ENCODE data around the gene TMED10. TPM values are rescaled to one million over a fixed set of nuclear protein-coding genes. Genes with fewer than 3 reads are reported as not detected.
"Not testable (repeated sequence)": the region's sequence is repeated elsewhere in the genome, so short reads cannot be mapped to it uniquely, and the experiment has no call there.

Gene TMED10
- total RNA-seq, 2 experiments from 2014 or later: 129 to 221 TPM

DNA sequence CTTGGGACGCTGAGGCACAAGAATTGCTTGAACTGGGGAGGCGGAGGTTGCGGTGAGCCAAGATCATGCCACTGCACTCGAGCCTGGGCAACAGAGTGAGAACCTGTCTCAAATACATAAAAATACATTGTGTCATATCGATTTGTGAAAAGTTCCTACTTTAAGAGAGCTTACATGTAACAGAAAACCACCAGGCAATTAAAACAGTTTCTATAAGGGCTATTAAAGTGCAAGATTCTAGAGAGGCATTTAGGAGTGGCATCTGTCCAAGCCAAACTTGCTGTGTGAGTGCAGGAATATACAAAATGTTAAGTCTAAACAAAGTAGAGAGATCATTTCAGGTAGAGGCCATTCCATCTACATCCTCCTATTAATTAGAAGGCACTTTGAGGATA lies 47.8 kb downstream of the TMED10 start:
- Histone ChIP-seq H3K27ac (ENCODE audit: low read depth, low read length, poor library complexity, severe bottlenecking) (no peak overlapping the region), H3K4me3 (ENCODE audit: low read depth, low read length, poor library complexity, severe bottlenecking) (peak overlapping the region; percentile 78), H3K79me2 (ENCODE audit: insufficient read depth, low read depth, low read length) (peaks cover 47% of the 10 kb centered on the region), H4K20me1 (ENCODE audit: insufficient read depth, low read length) (peaks cover 11% of the 10 kb centered on the region; the same call in 1 of the 2 replicates), H3K36me3 (ENCODE audit: insufficient read depth, low read length) (peaks cover 40% of the 10 kb centered on the region), H2AFZ (ENCODE audit: low read length) (no peak overlapping the region), H3K4me2 (ENCODE audit: low read length) (peak overlapping the region; percentile 95), H3K4me1 (ENCODE audit: insufficient read depth, low read length, poor library complexity, severe bottlenecking) (peaks cover 28% of the 10 kb centered on the region), H3K9me2 (ENCODE audit: insufficient read depth, low read length) (no peaks in the 10 kb centered on the region), H3K9me3 (ENCODE audit: low read length) (0 out of 2 replicates have a peak, but pooled peaks cover 4% of the 10 kb centered on the region)
- POLR2A ChIA-PET: interaction anchor here (0.6 to 1.2 kb wide), 5 partner anchors 12 to 1440 kb away, joined by 3 to 8 read pairs (median 4); no protein-coding TSS in a partner anchor
- intact Hi-C loops (cut with micrococcal nuclease; ENCODE audit: unreplicated experiment): no loop called here
- no peak for DNase-seq (ENCODE audit: low spot score)
- BruUV-seq (replicated peaks): no TSS peak
- TF ChIP-seq, protein P1, sequence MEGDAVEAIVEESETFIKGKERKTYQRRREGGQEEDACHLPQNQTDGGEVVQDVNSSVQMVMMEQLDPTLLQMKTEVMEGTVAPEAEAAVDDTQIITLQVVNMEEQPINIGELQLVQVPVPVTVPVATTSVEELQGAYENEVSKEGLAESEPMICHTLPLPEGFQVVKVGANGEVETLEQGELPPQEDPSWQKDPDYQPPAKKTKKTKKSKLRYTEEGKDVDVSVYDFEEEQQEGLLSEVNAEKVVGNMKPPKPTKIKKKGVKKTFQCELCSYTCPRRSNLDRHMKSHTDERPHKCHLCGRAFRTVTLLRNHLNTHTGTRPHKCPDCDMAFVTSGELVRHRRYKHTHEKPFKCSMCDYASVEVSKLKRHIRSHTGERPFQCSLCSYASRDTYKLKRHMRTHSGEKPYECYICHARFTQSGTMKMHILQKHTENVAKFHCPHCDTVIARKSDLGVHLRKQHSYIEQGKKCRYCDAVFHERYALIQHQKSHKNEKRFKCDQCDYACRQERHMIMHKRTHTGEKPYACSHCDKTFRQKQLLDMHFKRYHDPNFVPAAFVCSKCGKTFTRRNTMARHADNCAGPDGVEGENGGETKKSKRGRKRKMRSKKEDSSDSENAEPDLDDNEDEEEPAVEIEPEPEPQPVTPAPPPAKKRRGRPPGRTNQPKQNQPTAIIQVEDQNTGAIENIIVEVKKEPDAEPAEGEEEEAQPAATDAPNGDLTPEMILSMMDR (conservative IDR thresholded peaks at IDR 0.05; ENCODE audit: low read length): no peak
- no peak for TF ChIP-seq EZH2phosphoT487 (IDR thresholded peaks at IDR 0.05; ENCODE audit: borderline replicate concordance, low read depth, low read length)
- CTCF ChIA-PET (ENCODE audit: unreplicated experiment): interaction anchor here (1.0 kb wide), 1 partner anchor 175 kb away, joined by 3 read pairs; no protein-coding TSS in a partner anchor

DNA sequence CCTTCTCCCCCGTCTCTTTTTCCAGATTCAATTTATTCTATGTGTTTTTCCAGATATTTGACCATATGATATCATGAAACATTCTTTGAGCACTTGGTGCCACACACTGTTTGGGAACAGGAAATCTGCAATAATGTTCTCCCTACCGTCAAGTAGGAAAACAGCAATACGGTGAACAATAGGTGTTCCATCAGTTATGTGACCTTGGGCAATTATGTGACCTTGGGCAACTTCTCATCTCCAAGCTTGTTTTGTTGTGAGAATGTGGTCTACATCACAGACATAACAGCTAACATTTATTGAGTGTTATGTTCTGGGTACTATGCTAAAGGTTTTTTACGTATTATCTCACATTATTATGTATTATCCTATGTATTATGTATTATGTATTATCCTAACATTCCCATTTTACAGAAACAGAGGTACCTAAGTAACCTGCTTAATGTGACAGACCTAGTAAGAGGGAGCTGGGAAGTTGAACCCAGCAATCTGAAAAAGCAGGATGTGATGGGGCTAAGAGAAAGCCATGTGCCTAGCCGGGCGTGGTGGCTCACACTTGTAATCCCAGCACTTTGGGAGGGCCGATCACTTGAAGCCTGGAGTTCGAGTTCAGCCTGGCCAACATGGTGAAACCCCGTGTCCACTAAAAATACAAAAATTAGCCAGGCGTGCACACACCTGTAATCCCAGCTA lies 48.4 kb downstream of the TMED10 start:
- POLR2A ChIA-PET: interaction anchor here (0.6 to 1.2 kb wide), 6 partner anchors 9 to 1439 kb away, joined by 3 to 9 read pairs (median 4); no protein-coding TSS in a partner anchor
- Histone ChIP-seq H3K4me2 (ENCODE audit: low read length) (peak overlapping the region; percentile 95), H3K36me3 (ENCODE audit: insufficient read depth, low read length) (peaks cover 38% of the 10 kb centered on the region), H3K4me3 (ENCODE audit: low read depth, low read length, poor library complexity, severe bottlenecking) (peak overlapping the region; percentile 78), H3K9me3 (ENCODE audit: low read length) (no peaks in the 10 kb centered on the region), H3K9me2 (ENCODE audit: insufficient read depth, low read length) (no peaks in the 10 kb centered on the region), H3K4me1 (ENCODE audit: insufficient read depth, low read length, poor library complexity, severe bottlenecking) (peaks cover 28% of the 10 kb centered on the region), H3K27ac (ENCODE audit: low read depth, low read length, poor library complexity, severe bottlenecking) (peak overlapping the region; percentile 69), H2AFZ (ENCODE audit: low read length) (no peak overlapping the region), H3K79me2 (ENCODE audit: insufficient read depth, low read depth, low read length) (peaks cover 47% of the 10 kb centered on the region), H4K20me1 (ENCODE audit: insufficient read depth, low read length) (peaks cover 11% of the 10 kb centered on the region; the same call in 1 of the 2 replicates)
- no peak for DNase-seq (ENCODE audit: low spot score)
- CTCF ChIA-PET (ENCODE audit: unreplicated experiment): interaction anchor here (1.0 kb wide), 1 partner anchor 175 kb away, joined by 3 read pairs; no protein-coding TSS in a partner anchor
- BruUV-seq (replicated peaks): no TSS peak
- no peak for TF ChIP-seq EZH2phosphoT487 (IDR thresholded peaks at IDR 0.05; ENCODE audit: borderline replicate concordance, low read depth, low read length)
- TF ChIP-seq, protein P1 (conservative IDR thresholded peaks at IDR 0.05; ENCODE audit: low read length): no peak
- intact Hi-C loops (cut with micrococcal nuclease; ENCODE audit: unreplicated experiment): loop anchor here (1.0 to 2.0 kb wide), 3 partner anchors 49 to 361 kb away; partner anchors contain the start of gene TMED10

DNA sequence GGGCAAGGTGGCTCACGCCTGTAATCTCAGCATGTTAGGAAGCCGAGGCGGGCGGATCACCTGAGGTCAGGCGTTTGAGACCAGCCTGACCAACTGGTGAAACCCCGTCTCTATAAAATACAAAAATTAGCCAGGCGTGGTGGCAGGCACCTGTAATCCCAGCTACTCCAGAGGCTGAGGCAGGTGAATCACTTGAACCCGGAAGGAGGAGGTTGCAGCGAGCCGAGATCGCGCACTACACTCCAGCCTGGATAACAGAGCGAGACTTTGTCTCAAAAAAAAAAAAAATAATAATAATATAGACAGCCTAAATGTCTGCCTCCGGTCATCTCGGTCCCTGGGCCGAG lies 49.0 kb downstream of the TMED10 start:
- H3K4me1 ChIP-seq (ENCODE audit: insufficient read depth, low read length, poor library complexity, severe bottlenecking): peaks cover 28% of the 10 kb centered on the region
- not testable (repeated sequence) for H3K9me2 ChIP-seq (ENCODE audit: insufficient read depth, low read length); DNase-seq (ENCODE audit: low spot score); H3K9me3 ChIP-seq (ENCODE audit: low read length)
- peak overlapping the region; percentile 95 for H3K4me2 ChIP-seq (ENCODE audit: low read length)
- H3K79me2 ChIP-seq (ENCODE audit: insufficient read depth, low read depth, low read length): peaks cover 47% of the 10 kb centered on the region
- peaks cover 32% of the 10 kb centered on the region for H3K36me3 ChIP-seq (ENCODE audit: insufficient read depth, low read length)
- ChIA-PET POLR2A (interaction anchor here (0.6 to 1.2 kb wide), 5 partner anchors 10 to 174 kb away, joined by 3 to 9 read pairs (median 4); partner anchors contain the start of gene TMED10), CTCF (ENCODE audit: unreplicated experiment) (interaction anchor here (1.0 kb wide), 1 partner anchor 176 kb away, joined by 3 read pairs; no protein-coding TSS in a partner anchor)
- peak overlapping the region; percentile 45; the same call in 1 of the 2 replicates for H2AFZ ChIP-seq (ENCODE audit: low read length)
- H3K4me3 ChIP-seq (ENCODE audit: low read depth, low read length, poor library complexity, severe bottlenecking): peak overlapping the region; percentile 78
- BruUV-seq (replicated peaks): TSS peak; percentile 74
- peak overlapping the region; percentile 69 for H3K27ac ChIP-seq (ENCODE audit: low read depth, low read length, poor library complexity, severe bottlenecking)
- intact Hi-C loops (cut with micrococcal nuclease; ENCODE audit: unreplicated experiment): loop anchor here (1.0 to 2.0 kb wide), 3 partner anchors 49 to 361 kb away; partner anchors contain the start of gene TMED10
- peaks cover 11% of the 10 kb centered on the region; the same call in 1 of the 2 replicates for H4K20me1 ChIP-seq (ENCODE audit: insufficient read depth, low read length)

Data from OCI-LY7 (cell line).